BE2C (cell line): Measurements from ENCODE around the gene VTN.

ENCODE experiments used
- DNase-seq: peaks from one replicate; pipeline ENCODE4 v3.0.0-alpha.2; 2020
- H3K27me3 ChIP-seq: fragments of 250-450 bp; sonication (Bioruptor Pico); 2 replicates; pipeline ENCODE4 v1.5.1; 2020; ENCODE audit warnings: mild to moderate bottlenecking
- H3K36me3 ChIP-seq: fragments of 250-450 bp; sonication (Bioruptor Pico); 2 replicates; pipeline ENCODE4 v1.5.1; 2020; ENCODE audit warnings: mild to moderate bottlenecking
- H3K4me1 ChIP-seq: fragments of 250-450 bp; sonication (Bioruptor Pico); 2 replicates; pipeline ENCODE4 v1.5.1; 2020
- H3K4me3 ChIP-seq: 2 replicates; pipeline ENCODE4 v1.5.1; 2011; ENCODE audit warnings: low read depth, low read length
- H3K9me3 ChIP-seq: fragments of 250-450 bp; sonication (Bioruptor Pico); 2 replicates; pipeline ENCODE4 v1.5.1; 2020
- TF ChIP-seq, protein P1 (sequence below): IDR thresholded peaks from 2 replicates; pipeline ENCODE4 v1.5.1; 2012; ENCODE audit warnings: mild to moderate bottlenecking, low read depth, low read length

The VTN gene

GRCh38 chr17:28385406-28385805 lies 15.3 kb upstream of the VTN start:
- H3K36me3 ChIP-seq = peaks cover 13% of the 10 kb centered on the region

DNA sequence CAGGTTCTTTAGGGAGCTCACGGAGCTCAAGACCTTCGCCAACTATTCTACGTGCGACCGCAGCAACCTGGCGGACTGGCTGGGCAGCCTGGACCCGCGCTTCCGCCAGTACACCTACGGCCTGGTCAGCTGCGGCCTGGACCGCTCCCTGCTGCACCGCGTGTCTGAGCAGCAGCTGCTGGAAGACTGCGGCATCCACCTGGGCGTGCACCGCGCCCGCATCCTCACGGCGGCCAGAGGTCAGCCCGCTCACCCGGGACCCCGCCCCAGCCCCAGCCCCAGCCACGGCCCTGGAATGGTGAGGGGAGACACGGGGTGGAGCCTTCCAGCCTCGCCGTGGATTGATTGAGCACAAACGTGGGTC lies 14.9 kb upstream of the VTN start:
- H3K4me3 ChIP-seq = no peak overlapping the region

More at GRCh38 chr17:28385406-28385805, 15.3 kb upstream of the VTN start:
- no peak overlapping the region for H3K4me3 ChIP-seq
- DNase-seq = no peak
- H3K9me3 ChIP-seq = no peaks in the 10 kb centered on the region
- TF ChIP-seq, protein P1, sequence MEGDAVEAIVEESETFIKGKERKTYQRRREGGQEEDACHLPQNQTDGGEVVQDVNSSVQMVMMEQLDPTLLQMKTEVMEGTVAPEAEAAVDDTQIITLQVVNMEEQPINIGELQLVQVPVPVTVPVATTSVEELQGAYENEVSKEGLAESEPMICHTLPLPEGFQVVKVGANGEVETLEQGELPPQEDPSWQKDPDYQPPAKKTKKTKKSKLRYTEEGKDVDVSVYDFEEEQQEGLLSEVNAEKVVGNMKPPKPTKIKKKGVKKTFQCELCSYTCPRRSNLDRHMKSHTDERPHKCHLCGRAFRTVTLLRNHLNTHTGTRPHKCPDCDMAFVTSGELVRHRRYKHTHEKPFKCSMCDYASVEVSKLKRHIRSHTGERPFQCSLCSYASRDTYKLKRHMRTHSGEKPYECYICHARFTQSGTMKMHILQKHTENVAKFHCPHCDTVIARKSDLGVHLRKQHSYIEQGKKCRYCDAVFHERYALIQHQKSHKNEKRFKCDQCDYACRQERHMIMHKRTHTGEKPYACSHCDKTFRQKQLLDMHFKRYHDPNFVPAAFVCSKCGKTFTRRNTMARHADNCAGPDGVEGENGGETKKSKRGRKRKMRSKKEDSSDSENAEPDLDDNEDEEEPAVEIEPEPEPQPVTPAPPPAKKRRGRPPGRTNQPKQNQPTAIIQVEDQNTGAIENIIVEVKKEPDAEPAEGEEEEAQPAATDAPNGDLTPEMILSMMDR = no peak
- H3K4me1 ChIP-seq = no peaks in the 10 kb centered on the region; the same call in 1 of the 2 replicates
- no peaks in the 10 kb centered on the region for H3K27me3 ChIP-seq

DNA sequence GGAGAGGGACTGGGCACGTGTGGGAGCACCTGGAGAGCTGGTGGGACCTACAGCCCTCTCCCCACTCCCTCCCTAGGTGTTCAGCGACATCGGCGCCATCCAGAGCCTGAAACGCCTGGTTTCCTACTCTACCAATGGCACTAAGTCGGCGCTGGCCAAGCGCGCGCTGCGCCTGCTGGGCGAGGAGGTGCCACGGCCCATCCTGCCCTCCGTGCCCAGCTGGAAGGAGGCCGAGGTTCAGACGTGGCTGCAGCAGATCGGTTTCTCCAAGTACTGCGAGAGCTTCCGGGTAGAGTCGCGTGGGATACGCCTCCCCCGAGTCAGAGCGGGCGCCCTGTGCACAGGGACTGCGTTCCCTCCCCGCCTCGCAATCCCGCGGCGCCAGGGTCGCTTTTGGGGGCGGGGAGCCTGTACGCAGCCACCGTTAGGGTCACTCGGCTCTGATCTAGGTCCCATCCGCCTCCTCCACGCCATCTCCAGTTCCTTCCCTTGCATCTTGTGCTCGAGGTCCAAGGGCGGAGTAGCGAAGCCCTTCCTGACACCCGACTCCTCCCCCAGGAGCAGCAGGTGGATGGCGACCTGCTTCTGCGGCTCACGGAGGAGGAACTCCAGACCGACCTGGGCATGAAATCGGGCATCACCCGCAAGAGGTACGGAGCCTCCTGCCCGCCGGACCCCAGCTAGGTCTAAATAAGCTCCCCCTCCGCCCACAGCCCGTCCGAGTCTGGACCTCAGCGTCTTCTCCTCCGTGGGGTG lies 14.4 kb upstream of the VTN start:
- TF ChIP-seq, protein P1 = no peak
- H3K9me3 ChIP-seq = no peaks in the 10 kb centered on the region
- H3K36me3 ChIP-seq = peaks cover 9% of the 10 kb centered on the region
- H3K27me3 ChIP-seq = no peaks in the 10 kb centered on the region
- DNase-seq = no peak
- H3K4me1 ChIP-seq = peaks cover 3% of the 10 kb centered on the region
- H3K4me3 ChIP-seq = no peak overlapping the region

More for the DNA sequence above, 14.9 kb upstream of the VTN start:
- TF ChIP-seq, protein P1 = no peak
- Histone ChIP-seq H3K4me1 (peaks cover 3% of the 10 kb centered on the region), H3K36me3 (peaks cover 13% of the 10 kb centered on the region), H3K9me3 (no peaks in the 10 kb centered on the region), H3K27me3 (no peaks in the 10 kb centered on the region)
- DNase-seq = no peak

DNA sequence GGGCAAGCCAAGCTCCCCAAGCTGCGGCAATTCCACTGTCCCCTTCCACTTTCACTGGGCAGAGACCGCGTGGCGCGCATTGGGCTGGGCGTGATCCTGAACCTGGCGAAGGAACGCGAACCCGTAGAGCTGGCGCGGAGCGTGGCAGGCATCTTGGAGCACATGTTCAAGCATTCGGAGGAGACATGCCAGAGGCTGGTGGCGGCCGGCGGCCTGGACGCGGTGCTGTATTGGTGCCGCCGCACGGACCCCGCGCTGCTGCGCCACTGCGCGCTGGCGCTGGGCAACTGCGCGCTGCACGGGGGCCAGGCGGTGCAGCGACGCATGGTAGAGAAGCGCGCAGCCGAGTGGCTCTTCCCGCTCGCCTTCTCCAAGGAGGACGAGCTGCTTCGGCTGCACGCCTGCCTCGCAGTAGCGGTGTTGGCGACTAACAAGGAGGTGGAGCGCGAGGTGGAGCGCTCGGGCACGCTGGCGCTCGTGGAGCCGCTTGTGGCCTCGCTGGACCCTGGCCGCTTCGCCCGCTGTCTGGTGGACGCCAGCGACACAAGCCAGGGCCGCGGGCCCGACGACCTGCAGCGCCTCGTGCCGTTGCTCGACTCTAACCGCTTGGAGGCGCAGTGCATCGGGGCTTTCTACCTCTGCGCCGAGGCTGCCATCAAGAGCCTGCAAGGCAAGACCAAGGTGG lies 11.2 kb upstream of the VTN start:
- H3K27me3 ChIP-seq = no peaks in the 10 kb centered on the region
- H3K4me1 ChIP-seq = peaks cover 3% of the 10 kb centered on the region
- TF ChIP-seq, protein P1 = no peak
- H3K9me3 ChIP-seq = no peaks in the 10 kb centered on the region
- H3K36me3 ChIP-seq = peaks cover 5% of the 10 kb centered on the region; the same call in 1 of the 2 replicates
- no peak overlapping the region for H3K4me3 ChIP-seq
- no peak for DNase-seq

- TF ChIP-seq, protein P1 = no peak
- peaks cover 5% of the 10 kb centered on the region; the same call in 1 of the 2 replicates for H3K36me3 ChIP-seq
These were observed 10.0 kb upstream of the VTN start for GRCh38 chr17:28379814-28380801.

More at GRCh38 chr17:28379814-28380801, 10.0 kb upstream of the VTN start:
- no peak overlapping the region for H3K4me3 ChIP-seq
- no peaks in the 10 kb centered on the region for H3K27me3 ChIP-seq
- DNase-seq = peak; percentile 48
- H3K4me1 ChIP-seq = peaks cover 3% of the 10 kb centered on the region
- H3K9me3 ChIP-seq = no peaks in the 10 kb centered on the region
